GM12878 (cell line): Measurements from ENCODE around the gene DIAPH2. TPM values are rescaled to one million over a fixed set of nuclear protein-coding genes. Genes with fewer than 3 reads are reported as not detected.

ENCODE experiments used
- EZH2 ChIP-seq: IDR thresholded peaks from 2 replicates; pipeline ENCODE4 v1.6.1; 2012; ENCODE audit warnings: low read depth, mild to moderate bottlenecking, control low read depth, inconsistent platforms, low read length, borderline replicate concordance; ENCODE audit not compliant: control insufficient read depth
- FOXK2 ChIP-seq: fragments of 450-650 bp; IDR thresholded peaks from 2 replicates; pipeline ENCODE4 v1.6.1; 2017; ENCODE audit warnings: mild to moderate bottlenecking, moderate library complexity
- KLF5 ChIP-seq: fragments of 450-650 bp; IDR thresholded peaks from 2 replicates; pipeline ENCODE4 v1.6.1; 2014; ENCODE audit warnings: mild to moderate bottlenecking; ENCODE audit not compliant: partially characterized antibody
- MAX ChIP-seq: IDR thresholded peaks from 2 replicates; pipeline ENCODE4 v1.6.1; 2012; ENCODE audit warnings: low read depth, low read length, improper control_type of control experiment
- NRF1 ChIP-seq: conservative IDR thresholded peaks from 2 replicates; pipeline ENCODE4 v1.6.1; 2011; ENCODE audit warnings: mild to moderate bottlenecking, low read depth, low read length, improper control_type of control experiment
- PML ChIP-seq: IDR thresholded peaks from 2 replicates; pipeline ENCODE4 v1.6.1; 2012; ENCODE audit warnings: low read length, inconsistent platforms
- REST ChIP-seq: IDR thresholded peaks from 2 replicates; pipeline ENCODE4 v1.6.1; 2012; ENCODE audit warnings: mild to moderate bottlenecking, low read depth, low read length
- SIN3A ChIP-seq: IDR thresholded peaks from 2 replicates; pipeline ENCODE4 v1.6.1; 2012; ENCODE audit warnings: low read depth, low read length, improper control_type of control experiment
- SKIL ChIP-seq: fragments of 450-650 bp; IDR thresholded peaks from 2 replicates; pipeline ENCODE4 v1.6.1; 2017; ENCODE audit warnings: mild to moderate bottlenecking, low read depth, inconsistent platforms; ENCODE audit not compliant: poor library complexity, severe bottlenecking
- SREBF1 ChIP-seq: IDR thresholded peaks from 2 replicates; pipeline ENCODE4 v1.6.1; 2012; ENCODE audit warnings: mild to moderate bottlenecking, low read length
- WRNIP1 ChIP-seq: IDR thresholded peaks from 2 replicates; pipeline ENCODE4 v1.6.1; 2011; ENCODE audit warnings: low read depth, low read length, improper control_type of control experiment, borderline replicate concordance
- polyA plus RNA-seq, 11 experiments: library from polyadenylated mRNA; depleted of rRNA in 4 of 11; unstranded in 6 of 11; stranded (reverse) in 5 of 11; fragments of >200 nt; fragmentation: Nextera tagmentation in 4 of 11; fragmentation: Illumina TruSeq in 1 of 11; extraction: Ambion mirVana in 4 of 11; extraction: Trizol in 1 of 11; gene quantifications; 1 replicate in 1 of 11; 2 replicates in 10 of 11; pipeline versions ENCODE4 v1.2.1 to v1.2.3, GENCODE V29; 2011 to 2016; ENCODE audit warnings: inconsistent platforms in 2 of 11, missing spikeins in 2 of 11, low read depth in 1 of 11
- total RNA-seq, 4 experiments: library from RNA; depleted of rRNA in 3 of 4; stranded (reverse); fragments of >200 nt in 3 of 4; fragmentation: Illumina TruSeq in 1 of 4; extraction: Trizol in 1 of 4; gene quantifications; 2 replicates each; pipeline versions ENCODE4 v1.2.1 to v1.2.3, GENCODE V29; 2013 to 2021

Gene DIAPH2
- total and polyA plus RNA-seq, 10 of the 15 experiments (the other 5 are each of a cell fraction or from before 2014, with no cell fraction given), result 2.2 to 16.6 (median 8.8) TPM

- TF ChIP-seq SKIL, result no peak
- TF ChIP-seq NRF1, result no peak
- no peak for TF ChIP-seq MAX
- TF ChIP-seq SIN3A, result no peak
- no peak for TF ChIP-seq WRNIP1
- no peak for TF ChIP-seq PML
- TF ChIP-seq SREBF1, result no peak
- no peak for TF ChIP-seq KLF5
- TF ChIP-seq EZH2, result no peak
- TF ChIP-seq REST, result no peak
- TF ChIP-seq FOXK2, result no peak
These were observed 625.7 kb downstream of the DIAPH2 start (continued) for GRCh38 chrX:97310373-97310772.
